SU-DHL-6 (cell line): ENCODE data around the gene FAM3D.

Experiments used
- H2AFZ ChIP-seq: fragments of 200-600 bp; sonication (generic); 2 replicates; pipeline ENCODE4 v1.6.1; 2014; ENCODE audit warnings: low read depth, mild to moderate bottlenecking, moderate library complexity, mixed read lengths, antibody characterized with exemption, low read length; ENCODE audit not compliant: severe bottlenecking
- H3F3A ChIP-seq: fragments of 200-600 bp; shearing (Covaris generic); 2 replicates; pipeline ENCODE4 v1.6.0; 2016; ENCODE audit warnings: antibody characterized with exemption, mild to moderate bottlenecking; ENCODE audit not compliant: insufficient read depth
- H3K27ac ChIP-seq: fragments of 200-600 bp; sonication (generic); 2 replicates; pipeline ENCODE4 v1.5.1; 2016; ENCODE audit warnings: low read depth, mild to moderate bottlenecking, low read length, moderate library complexity, mixed read lengths
- H3K27me3 ChIP-seq: fragments of 200-600 bp; sonication (generic), shearing (Covaris generic); 2 replicates; pipeline ENCODE4 v1.6.0; 2014; ENCODE audit warnings: mild to moderate bottlenecking, low read length
- H3K36me3 ChIP-seq: fragments of 200-600 bp; sonication (generic); 2 replicates; pipeline ENCODE4 v1.6.1; 2014; ENCODE audit warnings: mild to moderate bottlenecking, low read length, mixed read lengths
- H3K4me2 ChIP-seq: fragments of 300-600, 200-600 bp; shearing (Covaris generic), sonication (generic); 2 replicates; pipeline ENCODE4 v1.6.0; 2014; ENCODE audit warnings: low read length, low read depth, mild to moderate bottlenecking; ENCODE audit not compliant: poor library complexity, severe bottlenecking
- H3K4me3 ChIP-seq: fragments of 200-600 bp; sonication (generic); 2 replicates; pipeline ENCODE4 v1.5.1; 2014; ENCODE audit warnings: antibody characterized with exemption, low read length, mild to moderate bottlenecking, mixed read lengths; ENCODE audit not compliant: insufficient read depth, poor library complexity, severe bottlenecking
- H3K79me2 ChIP-seq: fragments of 200-600 bp; sonication (generic); 2 replicates; pipeline ENCODE4 v1.6.1; 2014; ENCODE audit warnings: mild to moderate bottlenecking, low read length, moderate library complexity; ENCODE audit not compliant: insufficient read depth
- H3K9ac ChIP-seq: fragments of 200-600 bp; sonication (generic); 2 replicates; pipeline ENCODE4 v1.7.0; 2014; ENCODE audit warnings: mild to moderate bottlenecking, low read length
- H3K9me2 ChIP-seq: fragments of 200-600 bp; sonication (generic); replicated peaks from 2 replicates; pipeline ENCODE4 v1.6.1; 2014; ENCODE audit warnings: low read length; ENCODE audit not compliant: insufficient read depth
- H3K9me3 ChIP-seq: fragments of 200-600 bp; sonication (generic); 2 replicates; pipeline ENCODE4 v1.6.1; 2014; ENCODE audit warnings: low read length, mixed read lengths; ENCODE audit not compliant: insufficient read depth
- H4K20me1 ChIP-seq: fragments of 200-600 bp; sonication (generic); 2 replicates; pipeline ENCODE4 v1.6.1; 2014; ENCODE audit warnings: low read depth, mild to moderate bottlenecking, antibody characterized with exemption, low read length, moderate library complexity, mixed read lengths
- CTCF ChIP-seq: fragments of 200-600 bp; sonication (generic); IDR thresholded peaks from one replicate; pipeline ENCODE4 v1.5.1; 2017; ENCODE audit warnings: antibody characterized with exemption, mild to moderate bottlenecking, low read length, moderate library complexity; ENCODE audit not compliant: insufficient read depth, poor library complexity, severe bottlenecking
- EZH2phosphoT487 ChIP-seq: fragments of 200-600 bp; sonication (generic), shearing (Covaris generic); conservative IDR thresholded peaks from 2 replicates; pipeline ENCODE4 v1.6.1; 2018; ENCODE audit warnings: mild to moderate bottlenecking, antibody characterized with exemption, low read length, moderate library complexity, mixed read lengths

The FAM3D gene

GRCh38 chr3:58585005-58585786 lies 81.4 kb downstream of the FAM3D start:
- no peaks in the 10 kb centered on the region for H3K36me3 ChIP-seq
- no peak overlapping the region for H3K27ac ChIP-seq
- H3K4me2 ChIP-seq, result peak overlapping the region; percentile 13
- H3K27me3 ChIP-seq, result no peaks in the 10 kb centered on the region
- H3K9me3 ChIP-seq, result no peaks in the 10 kb centered on the region
- H3K79me2 ChIP-seq, result no peaks in the 10 kb centered on the region
- no peaks in the 10 kb centered on the region for H3K9me2 ChIP-seq
- H3K9ac ChIP-seq, result no peak overlapping the region
- no peak for TF ChIP-seq EZH2phosphoT487
- no peak for TF ChIP-seq CTCF
- no peak overlapping the region for H3K4me3 ChIP-seq
- H3F3A ChIP-seq, result no peaks in the 10 kb centered on the region
- H4K20me1 ChIP-seq, result no peaks in the 10 kb centered on the region
- H2AFZ ChIP-seq, result no peak overlapping the region

- Histone ChIP-seq H3K27ac (no peak overlapping the region), H3K4me2 (no peak overlapping the region), H3K36me3 (no peaks in the 10 kb centered on the region), H2AFZ (no peak overlapping the region), H3K9me3 (no peaks in the 10 kb centered on the region), H4K20me1 (no peaks in the 10 kb centered on the region), H3F3A (no peaks in the 10 kb centered on the region), H3K9me2 (no peaks in the 10 kb centered on the region), H3K4me3 (no peak overlapping the region), H3K9ac (no peak overlapping the region), H3K27me3 (no peaks in the 10 kb centered on the region), H3K79me2 (no peaks in the 10 kb centered on the region)
- TF ChIP-seq CTCF, result no peak
- TF ChIP-seq EZH2phosphoT487, result no peak
Observed at GRCh38 chr3:58584690-58585004, 81.9 kb downstream of the FAM3D start.
